Stomach (tissue), 9 donors: ENCODE results near the gene LARGE1. TPM values are rescaled to one million over a fixed set of nuclear protein-coding genes. Genes with fewer than 3 reads are reported as not detected.

Source experiments
- DNase-seq, 2 donors: peaks; one replicate each; pipeline versions ENCODE4 v3.0.0 to v3.0.0-alpha.2; 2013 to 2019
- H3K27ac ChIP-seq, 5 donors: fragments of 200-600 bp in 4 of 5; sonication (generic) in 4 of 5; one replicate each; pipeline ENCODE4 v1.5.1; 2013 to 2019; ENCODE audit warnings: mild to moderate bottlenecking in 1 of 5, moderate library complexity in 1 of 5
- H3K27me3 ChIP-seq, 3 donors: fragments of 200-600 bp; sonication (generic); one replicate each; pipeline ENCODE4 v1.5.1; 2017 to 2019; ENCODE audit warnings: mixed run types in 1 of 3
- H3K36me3 ChIP-seq, 4 donors: fragments of 200-600 bp; sonication (generic); 1 replicate in 3 of 4; 2 replicates in 1 of 4; pipeline ENCODE4 v1.5.1; 2016 to 2019
- H3K4me1 ChIP-seq, 4 donors: fragments of 200-600 bp; sonication (generic); one replicate each; pipeline ENCODE4 v1.5.1; 2016 to 2019
- H3K4me3 ChIP-seq, 4 donors: fragments of 200-600 bp; sonication (generic) in 3 of 4; one replicate each; pipeline ENCODE4 v1.5.1; 2016 to 2019; ENCODE audit warnings: mild to moderate bottlenecking in 1 of 4
- H3K9me3 ChIP-seq, 4 donors: fragments of 200-600 bp; sonication (generic); one replicate each; pipeline ENCODE4 v1.5.1; 2016 to 2019
- EP300 ChIP-seq: sonication (generic); formaldehyde crosslinking; IDR thresholded peaks from one replicate; pipeline ENCODE4 v1.6.1; 2017; ENCODE audit warnings: antibody characterized with exemption
- POLR2A ChIP-seq, 4 donors: fragments of 450-650 bp; IDR thresholded peaks; one replicate each; pipeline ENCODE4 v1.6.1; 2016; ENCODE audit warnings: antibody characterized with exemption in 4 of 4, control low read depth in 2 of 4, mild to moderate bottlenecking in 1 of 4, moderate library complexity in 1 of 4
- POLR2AphosphoS5 ChIP-seq, 3 donors: sonication (generic); formaldehyde crosslinking; IDR thresholded peaks; one replicate each; pipeline ENCODE4 v1.6.1; 2016; ENCODE audit warnings: antibody characterized with exemption in 3 of 3
- WGBS, 5 donors: extraction: QIAGEN DNeasy Blood & Tissue Kit in 3 of 5; methylation state at CpG; one replicate each; pipeline versions ENCODE4 v1.1.5 to v1.1.7; 2013 to 2018; 5-methylcytosine and 5-hydroxymethylcytosine counted together
- intact Hi-C: fragments of 100-400 bp; cut with DNase I; formaldehyde crosslinking; loops from one replicate; pipeline ENCODE4 v1.15.1; 2023; ENCODE audit warnings: low total_unique reads
- polyA plus RNA-seq, 3 donors: library from polyadenylated mRNA; stranded (reverse); fragments of 200-250 nt; gene quantifications; one replicate each; pipeline ENCODE4 v1.2.3, GENCODE V29; 2013
- total RNA-seq, 5 donors: library from RNA; depleted of rRNA; stranded (reverse); fragments of >200 nt; gene quantifications; one replicate each; pipeline versions ENCODE4 v1.1.0 to v1.2.3, GENCODE V29; 2014 to 2016
- TF ChIP-seq, protein P1 (sequence below), 7 experiments: fragments of 450-650 bp in 4 of 7; fragments of 200-600 bp in 3 of 7; sonication (generic) in 3 of 7; IDR thresholded peaks; one replicate each; pipeline ENCODE4 v1.5.1; 2016 to 2019; ENCODE audit warnings: antibody characterized with exemption in 7 of 7, control low read depth in 2 of 7, mild to moderate bottlenecking in 1 of 7
- donor health status: healthy with polysubstance abuse.
- donor health status: Bipolar disorder and iron deficiency.
- donor health status: healthy.

The LARGE1 gene
- total and polyA plus RNA-seq, 8 donors: 3.5 to 110 (median 51.6) TPM

DNA sequence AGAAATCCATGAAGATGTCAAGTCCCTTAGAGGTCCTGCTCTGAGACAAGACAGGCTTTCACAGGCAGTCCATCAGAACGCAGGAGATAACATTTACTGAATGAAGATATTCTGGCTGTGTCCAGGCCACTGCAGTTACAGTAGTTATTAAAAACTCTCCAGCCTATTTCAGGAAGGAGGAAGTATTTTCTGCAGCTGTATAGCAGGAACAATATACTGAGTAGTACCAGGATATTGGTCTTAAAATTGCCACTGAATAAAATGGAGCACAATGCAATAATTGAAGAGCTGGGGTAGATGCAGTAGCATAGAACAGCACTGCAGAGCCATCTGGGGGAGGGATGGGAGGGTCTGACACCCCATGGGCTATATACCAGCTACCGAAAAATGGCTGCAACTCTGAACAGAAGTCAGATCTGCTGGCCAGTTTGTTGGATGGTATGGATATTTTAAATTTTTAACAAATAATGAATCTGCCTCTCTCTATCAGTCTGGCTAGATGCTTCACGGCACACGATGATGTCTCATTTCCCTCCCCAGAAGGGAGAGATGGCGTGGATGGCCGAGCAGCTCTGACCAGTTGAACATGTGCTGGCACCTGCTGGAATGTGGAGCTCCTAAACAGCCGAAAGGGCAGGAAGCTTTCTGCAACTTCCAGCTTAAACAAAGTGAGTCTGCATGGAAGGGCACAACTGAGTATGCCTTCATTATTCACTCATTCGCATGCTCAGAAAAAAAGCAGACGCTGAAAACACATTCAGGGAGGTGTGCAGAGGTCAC lies 520.0 kb downstream of the LARGE1 start:
- H3K27me3 ChIP-seq: no peaks in the 10 kb centered on the region
- H3K4me1 ChIP-seq: peaks cover 0 to 5% (median 0%) of the 10 kb centered on the region in 4 donors
- no peak for DNase-seq
- no peaks in the 10 kb centered on the region for H3K9me3 ChIP-seq
- peaks cover 0 to 14% (median 6%) of the 10 kb centered on the region in 4 donors for H3K36me3 ChIP-seq
- WGBS, 5 donors: 89 to 94% (median 92%) methylated on average over 9 of the region's 9 CpGs
- no peak for TF ChIP-seq POLR2A (IDR thresholded peaks at IDR 0.05)
- TF ChIP-seq, protein P1, sequence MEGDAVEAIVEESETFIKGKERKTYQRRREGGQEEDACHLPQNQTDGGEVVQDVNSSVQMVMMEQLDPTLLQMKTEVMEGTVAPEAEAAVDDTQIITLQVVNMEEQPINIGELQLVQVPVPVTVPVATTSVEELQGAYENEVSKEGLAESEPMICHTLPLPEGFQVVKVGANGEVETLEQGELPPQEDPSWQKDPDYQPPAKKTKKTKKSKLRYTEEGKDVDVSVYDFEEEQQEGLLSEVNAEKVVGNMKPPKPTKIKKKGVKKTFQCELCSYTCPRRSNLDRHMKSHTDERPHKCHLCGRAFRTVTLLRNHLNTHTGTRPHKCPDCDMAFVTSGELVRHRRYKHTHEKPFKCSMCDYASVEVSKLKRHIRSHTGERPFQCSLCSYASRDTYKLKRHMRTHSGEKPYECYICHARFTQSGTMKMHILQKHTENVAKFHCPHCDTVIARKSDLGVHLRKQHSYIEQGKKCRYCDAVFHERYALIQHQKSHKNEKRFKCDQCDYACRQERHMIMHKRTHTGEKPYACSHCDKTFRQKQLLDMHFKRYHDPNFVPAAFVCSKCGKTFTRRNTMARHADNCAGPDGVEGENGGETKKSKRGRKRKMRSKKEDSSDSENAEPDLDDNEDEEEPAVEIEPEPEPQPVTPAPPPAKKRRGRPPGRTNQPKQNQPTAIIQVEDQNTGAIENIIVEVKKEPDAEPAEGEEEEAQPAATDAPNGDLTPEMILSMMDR (IDR thresholded peaks at IDR 0.05): no peak
- no peak for TF ChIP-seq EP300
- no peak for TF ChIP-seq POLR2AphosphoS5 (IDR thresholded peaks at IDR 0.05)
- intact Hi-C loops: no loop called here
- H3K27ac ChIP-seq: no peak overlapping the region
- no peak overlapping the region for H3K4me3 ChIP-seq

DNA sequence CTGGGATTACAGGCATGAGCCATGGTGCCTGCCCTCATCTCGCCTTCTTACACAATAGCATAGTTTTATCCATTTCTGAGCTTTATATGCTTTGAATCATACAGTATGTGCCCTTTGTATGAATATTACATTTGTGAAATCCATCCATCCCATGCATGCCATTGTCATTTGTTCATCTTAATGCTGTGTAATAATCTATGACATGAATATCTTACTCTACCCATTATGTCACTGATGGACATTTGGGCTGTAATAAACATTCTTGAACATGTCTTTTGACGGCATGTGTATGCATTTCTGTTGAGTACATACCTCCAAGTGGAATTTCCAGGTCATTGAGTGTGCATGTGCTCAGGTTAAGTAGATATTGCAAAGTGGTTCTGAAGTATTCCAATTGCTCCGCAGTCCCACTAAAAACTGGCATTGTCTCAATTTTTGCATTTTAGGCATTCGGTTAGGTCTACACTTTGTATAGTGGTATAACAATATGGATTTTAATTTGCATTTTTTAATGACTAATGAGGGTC lies 522.8 kb downstream of the LARGE1 start:
- H3K4me3 ChIP-seq: no peak overlapping the region
- TF ChIP-seq POLR2A (IDR thresholded peaks at IDR 0.05) (no peak), EP300 (no peak), POLR2AphosphoS5 (IDR thresholded peaks at IDR 0.05) (no peak)
- TF ChIP-seq, protein P1 (IDR thresholded peaks at IDR 0.05): no peak
- intact Hi-C loops: no loop called here
- H3K9me3 ChIP-seq: no peaks in the 10 kb centered on the region
- H3K4me1 ChIP-seq: no peaks in the 10 kb centered on the region
- no peak overlapping the region for H3K27ac ChIP-seq
- no peak for DNase-seq
- H3K36me3 ChIP-seq: peaks cover 0 to 14% (median 6%) of the 10 kb centered on the region in 4 donors
- 91 to 97% (median 95%) methylated on average over 4 of the region's 4 CpGs for WGBS, 5 donors
- H3K27me3 ChIP-seq: no peaks in the 10 kb centered on the region

DNA sequence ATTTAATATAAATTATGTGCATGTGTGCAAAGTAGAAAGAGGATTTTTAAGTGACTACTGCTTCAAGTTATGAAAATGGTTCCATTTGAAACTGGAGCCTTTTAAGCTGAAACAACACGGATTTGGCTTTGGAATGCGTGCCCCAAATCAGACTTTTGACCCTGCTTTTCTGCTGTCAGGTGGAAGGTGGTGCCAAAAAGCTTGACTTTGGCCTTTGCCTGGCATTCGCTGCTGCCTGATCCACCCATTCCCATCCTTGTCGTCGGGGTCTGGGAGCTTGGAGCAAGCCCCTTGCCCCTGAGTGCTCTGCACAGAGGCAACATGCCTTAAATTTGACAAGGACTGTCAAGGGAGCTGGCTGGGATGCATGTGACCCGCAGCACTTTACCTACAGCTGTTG lies 526.8 kb downstream of the LARGE1 start:
- WGBS, 5 donors: 60 to 79% (median 71%) methylated on average over 6 of the region's 6 CpGs
- no peak overlapping the region for H3K27ac ChIP-seq
- no peaks in the 10 kb centered on the region for H3K36me3 ChIP-seq
- H3K9me3 ChIP-seq: no peaks in the 10 kb centered on the region
- TF ChIP-seq POLR2A (IDR thresholded peaks at IDR 0.05) (no peak), EP300 (no peak), POLR2AphosphoS5 (IDR thresholded peaks at IDR 0.05) (no peak)
- TF ChIP-seq, protein P1 (IDR thresholded peaks at IDR 0.05): no peak
- intact Hi-C loops: no loop called here
- no peak for DNase-seq
- no peak overlapping the region for H3K4me3 ChIP-seq
- no peaks in the 10 kb centered on the region for H3K27me3 ChIP-seq
- no peaks in the 10 kb centered on the region for H3K4me1 ChIP-seq

DNA sequence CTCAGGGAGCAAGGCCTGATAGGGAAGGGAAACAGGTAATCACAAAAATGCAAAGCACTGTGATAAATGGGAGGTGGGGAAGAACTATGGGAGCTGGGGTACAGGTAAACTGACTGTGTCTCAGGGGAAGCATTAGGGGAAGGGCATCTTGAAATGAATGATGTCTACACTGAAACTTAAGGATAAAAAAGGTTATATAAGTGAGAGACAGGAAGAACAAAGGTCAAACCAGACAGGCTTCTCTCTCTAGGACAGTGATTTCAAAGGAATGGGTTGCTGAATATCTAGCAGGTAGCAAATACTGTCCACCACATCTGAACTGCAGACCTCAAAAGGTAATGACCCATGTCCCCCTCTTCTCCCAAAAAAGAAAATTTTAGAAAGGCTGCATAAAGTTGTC lies 529.0 kb downstream of the LARGE1 start:
- H3K36me3 ChIP-seq: no peaks in the 10 kb centered on the region
- no peaks in the 10 kb centered on the region for H3K4me1 ChIP-seq
- no peak overlapping the region for H3K4me3 ChIP-seq
- TF ChIP-seq, protein P1 (IDR thresholded peaks at IDR 0.05): no peak
- no peak for TF ChIP-seq EP300
- no peak for TF ChIP-seq POLR2AphosphoS5 (IDR thresholded peaks at IDR 0.05)
- TF ChIP-seq POLR2A (IDR thresholded peaks at IDR 0.05): no peak
- DNase-seq: no peak
- no peaks in the 10 kb centered on the region for H3K9me3 ChIP-seq
- no peaks in the 10 kb centered on the region for H3K27me3 ChIP-seq
- H3K27ac ChIP-seq: no peak overlapping the region
- intact Hi-C loops: no loop called here
